Activated naive CD4-positive, alpha-beta T cell (primary cell): ENCODE results near the gene C15orf39.

Experiments used
- DNase-seq, 4 experiments: peaks; one replicate each; lab custom pipeline; 2025; lab: John Stamatoyannopoulos, UW

Gene C15orf39

GRCh38 chr15:75197062-75197630 is 4.5 kb upstream of the C15orf39 start:
- no peak for DNase-seq

- no peak for DNase-seq
Observed at GRCh38 chr15:75198560-75199356, 2.9 kb upstream of the C15orf39 start.

GRCh38 chr15:75199357-75199940 is 2.2 kb upstream of the C15orf39 start:
- DNase-seq: no peak

- DNase-seq: no peak
Observed at GRCh38 chr15:75200391-75200764, 1.3 kb upstream of the C15orf39 start.

- DNase-seq: peak in 1 of 4 experiments; percentile 34
Observed at GRCh38 chr15:75200765-75201615, 692 bp upstream of the C15orf39 start.

- peak; percentile 46 to 86 (median 69) for DNase-seq
Observed at GRCh38 chr15:75202251-75203016, 752 bp downstream of the C15orf39 start.

- no peak for DNase-seq
Observed at GRCh38 chr15:75203017-75203907, 1.6 kb downstream of the C15orf39 start.

GRCh38 chr15:75203908-75204263 is 2.2 kb downstream of the C15orf39 start:
- no peak for DNase-seq

- DNase-seq: peak; percentile 36 to 78 (median 60)
Observed at GRCh38 chr15:75204340-75205063, 2.8 kb downstream of the C15orf39 start.

- no peak for DNase-seq
Observed at GRCh38 chr15:75205064-75205395, 3.3 kb downstream of the C15orf39 start.

GRCh38 chr15:75206006-75206405 is 4.3 kb downstream of the C15orf39 start:
- DNase-seq: no peak

- DNase-seq: no peak
Observed at GRCh38 chr15:75206803-75207617, 5.3 kb downstream of the C15orf39 start.

GRCh38 chr15:75207618-75208500 is 6.2 kb downstream of the C15orf39 start:
- no peak for DNase-seq

- no peak for DNase-seq
Observed at GRCh38 chr15:75208501-75209288, 7.0 kb downstream of the C15orf39 start.

GRCh38 chr15:75209289-75209676 is 7.6 kb downstream of the C15orf39 start:
- no peak for DNase-seq

- no peak for DNase-seq
Observed at GRCh38 chr15:75210811-75211230, 9.1 kb downstream of the C15orf39 start.

GRCh38 chr15:75211436-75212199 is 9.9 kb downstream of the C15orf39 start:
- no peak for DNase-seq
